OCI-LY7 (cell line): ENCODE results near the gene SLC25A14.

Source experiments
- EZH2phosphoT487 ChIP-seq: fragments of 200-600 bp; sonication (generic); IDR thresholded peaks from 2 replicates; pipeline ENCODE4 v1.6.1; 2018; ENCODE audit warnings: low read depth, borderline replicate concordance, mild to moderate bottlenecking, mixed run types, antibody characterized with exemption, low read length, moderate library complexity, mixed read lengths
- TF ChIP-seq, protein P1 (sequence below): fragments of 200-600 bp; sonication (generic); conservative IDR thresholded peaks from 2 replicates; pipeline ENCODE4 v1.5.1; 2014; ENCODE audit warnings: mild to moderate bottlenecking, antibody characterized with exemption, low read length, moderate library complexity, mixed read lengths

DNA sequence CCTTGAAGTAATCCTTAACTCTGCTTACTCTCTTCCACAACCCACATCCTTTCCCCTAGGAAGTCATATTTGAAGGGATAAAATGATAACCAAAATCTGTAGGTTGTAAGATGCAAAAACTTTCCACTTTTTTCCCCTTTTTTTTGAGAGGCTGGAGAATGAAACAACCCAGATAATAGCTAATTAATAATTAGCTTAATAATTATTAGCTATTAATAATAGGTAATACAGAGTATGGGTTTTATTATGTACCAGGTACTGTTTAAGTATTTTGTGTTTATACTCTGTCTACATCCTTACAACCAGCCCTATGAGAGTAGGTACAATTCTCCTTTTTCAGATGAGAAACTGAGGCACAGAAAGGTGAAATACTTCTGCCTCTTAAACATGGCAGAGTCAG, 36.4 kb downstream of the SLC25A14 start:
- TF ChIP-seq, protein P1, sequence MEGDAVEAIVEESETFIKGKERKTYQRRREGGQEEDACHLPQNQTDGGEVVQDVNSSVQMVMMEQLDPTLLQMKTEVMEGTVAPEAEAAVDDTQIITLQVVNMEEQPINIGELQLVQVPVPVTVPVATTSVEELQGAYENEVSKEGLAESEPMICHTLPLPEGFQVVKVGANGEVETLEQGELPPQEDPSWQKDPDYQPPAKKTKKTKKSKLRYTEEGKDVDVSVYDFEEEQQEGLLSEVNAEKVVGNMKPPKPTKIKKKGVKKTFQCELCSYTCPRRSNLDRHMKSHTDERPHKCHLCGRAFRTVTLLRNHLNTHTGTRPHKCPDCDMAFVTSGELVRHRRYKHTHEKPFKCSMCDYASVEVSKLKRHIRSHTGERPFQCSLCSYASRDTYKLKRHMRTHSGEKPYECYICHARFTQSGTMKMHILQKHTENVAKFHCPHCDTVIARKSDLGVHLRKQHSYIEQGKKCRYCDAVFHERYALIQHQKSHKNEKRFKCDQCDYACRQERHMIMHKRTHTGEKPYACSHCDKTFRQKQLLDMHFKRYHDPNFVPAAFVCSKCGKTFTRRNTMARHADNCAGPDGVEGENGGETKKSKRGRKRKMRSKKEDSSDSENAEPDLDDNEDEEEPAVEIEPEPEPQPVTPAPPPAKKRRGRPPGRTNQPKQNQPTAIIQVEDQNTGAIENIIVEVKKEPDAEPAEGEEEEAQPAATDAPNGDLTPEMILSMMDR: no peak
- TF ChIP-seq EZH2phosphoT487: no peak
